Activated naive CD4-positive, alpha-beta T cell treated with anti-CD3 and anti-CD28 coated beads for 36 hours (primary cell): Measurements from ENCODE around the gene MYLIP. TPM values are rescaled to one million over a fixed set of nuclear protein-coding genes. Genes with fewer than 3 reads are reported as not detected.

Experiments used
- CTCF ChIA-PET: fragments of 350-600 bp; sonication (Branson Sonifier 250); formaldehyde crosslinking; loops from one replicate; lab custom pipeline; 2021; ENCODE audit warnings: antibody characterized with exemption; lab: Charles Lee
- DNase-seq: peaks from one replicate; pipeline ENCODE4 v3.0.0-alpha.2; 2020
- H3K27ac Mint-ChIP-seq: one replicate; pipeline ENCODE4 v1.8.0; 2021; ENCODE audit warnings: mild to moderate bottlenecking, mixed read lengths
- H3K27me3 Mint-ChIP-seq: one replicate; pipeline ENCODE4 v1.8.0; 2021; ENCODE audit warnings: low read depth, mixed read lengths
- H3K36me3 Mint-ChIP-seq: one replicate; pipeline ENCODE4 v1.8.0; 2021; ENCODE audit warnings: low read depth, mixed read lengths
- H3K4me1 Mint-ChIP-seq: one replicate; pipeline ENCODE4 v1.8.0; 2021; ENCODE audit warnings: low read depth, mixed read lengths
- H3K4me3 Mint-ChIP-seq: one replicate; pipeline ENCODE4 v1.8.0; 2021; ENCODE audit warnings: mild to moderate bottlenecking, moderate library complexity, mixed read lengths
- H3K9me3 Mint-ChIP-seq: one replicate; pipeline ENCODE4 v1.8.0; 2021; ENCODE audit warnings: mixed read lengths
- intact Hi-C: fragments of 100-400 bp; cut with micrococcal nuclease; formaldehyde crosslinking; loops from one replicate; pipeline ENCODE4 v1.15.1; 2023
- total RNA-seq, 2 experiments: library from RNA; stranded (reverse); gene quantifications; one replicate each; pipeline ENCODE4 v1.2.3, GENCODE V29; 2021

MYLIP gene
- total RNA-seq, 2 experiments from 2014 or later: 7.3 to 8.1 TPM

DNA sequence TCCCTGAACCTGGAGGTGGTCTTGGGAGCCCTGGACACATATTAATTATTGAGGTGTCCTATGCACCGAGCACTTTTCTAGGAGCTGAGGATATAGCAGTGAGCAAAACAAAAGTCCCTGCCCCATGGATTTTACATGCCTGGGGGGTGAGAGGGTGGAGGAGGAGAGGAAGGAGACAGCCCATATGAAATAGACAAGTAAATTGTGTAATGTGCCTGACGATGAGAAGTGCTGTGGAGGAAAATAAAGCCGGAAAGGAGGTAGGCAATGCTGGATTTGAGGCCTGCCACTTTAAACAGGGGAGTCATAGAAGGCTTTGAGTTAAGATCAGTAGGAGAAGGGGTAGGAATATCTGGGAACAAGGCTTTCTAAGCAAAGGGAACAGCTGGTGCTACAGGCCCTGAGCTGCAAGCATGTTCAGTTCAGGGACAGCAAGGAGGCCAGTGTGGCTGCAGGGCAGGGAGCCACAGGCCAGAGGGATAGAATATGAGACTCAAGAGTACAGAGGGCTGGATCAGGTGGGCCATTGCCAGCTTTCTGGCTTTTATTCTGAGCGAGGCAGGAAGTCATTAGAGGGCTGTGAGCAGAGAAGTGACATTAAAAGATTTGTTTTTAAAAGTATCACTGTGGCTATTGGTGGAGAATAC is 19.1 kb upstream of the MYLIP start:
- no peak overlapping the region for H3K27ac Mint-ChIP-seq
- no peaks in the 10 kb centered on the region for H3K36me3 Mint-ChIP-seq
- intact Hi-C loops: no loop called here

DNA sequence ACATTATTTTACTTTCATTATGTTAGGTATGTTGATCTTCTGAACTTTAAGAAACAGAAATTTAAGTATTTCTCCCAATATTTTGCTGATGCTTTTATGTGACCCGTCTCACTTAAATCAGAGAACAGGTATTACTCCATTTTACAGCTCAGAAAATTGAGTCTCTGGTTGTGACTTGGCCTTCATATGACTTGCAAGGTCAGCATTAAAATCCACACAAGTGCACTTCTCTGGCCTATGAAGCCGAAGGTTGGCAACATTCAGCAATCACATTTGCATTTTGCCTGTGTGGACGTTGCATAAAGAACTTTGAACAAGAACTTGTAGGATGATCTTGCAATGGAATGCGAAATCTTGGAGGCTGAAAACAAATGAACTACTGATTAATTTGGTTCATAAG is 10.1 kb upstream of the MYLIP start:
- Mint-ChIP-seq H3K36me3 (no peaks in the 10 kb centered on the region), H3K9me3 (no peaks in the 10 kb centered on the region), H3K4me3 (no peak overlapping the region), H3K27ac (no peak overlapping the region), H3K27me3 (peaks cover 4% of the 10 kb centered on the region), H3K4me1 (no peaks in the 10 kb centered on the region)
- intact Hi-C loops: no loop called here
- no peak for DNase-seq
- CTCF ChIA-PET: no interaction called here

More for the DNA sequence above, 19.1 kb upstream of the MYLIP start:
- no peaks in the 10 kb centered on the region for H3K9me3 Mint-ChIP-seq
- H3K27me3 Mint-ChIP-seq: peaks cover 2% of the 10 kb centered on the region
- DNase-seq: no peak
- CTCF ChIA-PET: no interaction called here
- no peaks in the 10 kb centered on the region for H3K4me1 Mint-ChIP-seq
- no peak overlapping the region for H3K4me3 Mint-ChIP-seq

DNA sequence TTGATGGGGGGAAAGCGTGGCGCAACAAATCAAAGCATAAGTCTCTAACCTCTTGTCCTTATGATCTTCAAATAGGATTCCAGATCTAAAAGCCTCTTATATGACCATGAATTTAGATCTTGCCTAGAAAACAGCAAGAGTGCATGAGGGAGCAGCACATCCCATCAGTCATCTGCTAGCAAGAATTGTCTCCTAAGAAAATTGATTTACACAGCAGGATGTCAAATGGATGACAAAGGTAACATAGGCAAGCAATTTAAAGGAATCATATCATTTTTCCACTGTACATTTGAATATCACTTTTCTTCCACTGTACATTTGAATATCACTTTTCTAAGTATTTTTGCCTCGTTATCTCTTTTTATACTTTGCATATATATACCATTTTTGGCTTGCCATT is 7.5 kb upstream of the MYLIP start:
- Mint-ChIP-seq H3K4me1 (no peaks in the 10 kb centered on the region), H3K9me3 (no peaks in the 10 kb centered on the region), H3K36me3 (no peaks in the 10 kb centered on the region), H3K4me3 (no peak overlapping the region), H3K27ac (no peak overlapping the region), H3K27me3 (peaks cover 2% of the 10 kb centered on the region)
- CTCF ChIA-PET: interaction anchor here (1.0 to 1.4 kb wide), 2 partner anchors 31 to 430 kb away, joined by 3 read pairs; no protein-coding TSS in a partner anchor
- intact Hi-C loops: no loop called here
- DNase-seq: no peak

DNA sequence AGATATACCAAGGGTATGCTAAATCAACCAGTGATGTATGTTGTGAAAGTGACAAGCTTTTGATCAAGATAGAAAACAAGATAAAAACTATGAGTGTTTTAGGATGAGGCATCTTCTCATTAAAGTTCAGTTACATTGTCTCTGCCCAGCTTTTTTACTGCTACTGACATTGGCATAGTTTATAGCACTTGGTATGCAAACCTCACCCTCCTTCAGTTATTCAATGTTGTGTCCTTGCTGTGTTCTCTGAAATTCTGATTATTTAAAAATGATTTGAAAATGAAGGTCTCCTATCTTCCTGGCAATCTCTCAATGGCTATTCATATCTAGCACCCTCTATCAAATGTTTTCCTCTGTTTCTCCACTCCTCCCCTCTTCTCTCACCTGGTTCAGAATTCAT is 6.7 kb upstream of the MYLIP start:
- CTCF ChIA-PET: interaction anchor here (1.4 kb wide), 1 partner anchor 431 kb away, joined by 3 read pairs; no protein-coding TSS in a partner anchor
- H3K9me3 Mint-ChIP-seq: no peaks in the 10 kb centered on the region
- intact Hi-C loops: no loop called here
- H3K36me3 Mint-ChIP-seq: no peaks in the 10 kb centered on the region
- no peak overlapping the region for H3K27ac Mint-ChIP-seq
- H3K27me3 Mint-ChIP-seq: peaks cover 6% of the 10 kb centered on the region
- DNase-seq: no peak
- H3K4me3 Mint-ChIP-seq: no peak overlapping the region
- no peaks in the 10 kb centered on the region for H3K4me1 Mint-ChIP-seq

DNA sequence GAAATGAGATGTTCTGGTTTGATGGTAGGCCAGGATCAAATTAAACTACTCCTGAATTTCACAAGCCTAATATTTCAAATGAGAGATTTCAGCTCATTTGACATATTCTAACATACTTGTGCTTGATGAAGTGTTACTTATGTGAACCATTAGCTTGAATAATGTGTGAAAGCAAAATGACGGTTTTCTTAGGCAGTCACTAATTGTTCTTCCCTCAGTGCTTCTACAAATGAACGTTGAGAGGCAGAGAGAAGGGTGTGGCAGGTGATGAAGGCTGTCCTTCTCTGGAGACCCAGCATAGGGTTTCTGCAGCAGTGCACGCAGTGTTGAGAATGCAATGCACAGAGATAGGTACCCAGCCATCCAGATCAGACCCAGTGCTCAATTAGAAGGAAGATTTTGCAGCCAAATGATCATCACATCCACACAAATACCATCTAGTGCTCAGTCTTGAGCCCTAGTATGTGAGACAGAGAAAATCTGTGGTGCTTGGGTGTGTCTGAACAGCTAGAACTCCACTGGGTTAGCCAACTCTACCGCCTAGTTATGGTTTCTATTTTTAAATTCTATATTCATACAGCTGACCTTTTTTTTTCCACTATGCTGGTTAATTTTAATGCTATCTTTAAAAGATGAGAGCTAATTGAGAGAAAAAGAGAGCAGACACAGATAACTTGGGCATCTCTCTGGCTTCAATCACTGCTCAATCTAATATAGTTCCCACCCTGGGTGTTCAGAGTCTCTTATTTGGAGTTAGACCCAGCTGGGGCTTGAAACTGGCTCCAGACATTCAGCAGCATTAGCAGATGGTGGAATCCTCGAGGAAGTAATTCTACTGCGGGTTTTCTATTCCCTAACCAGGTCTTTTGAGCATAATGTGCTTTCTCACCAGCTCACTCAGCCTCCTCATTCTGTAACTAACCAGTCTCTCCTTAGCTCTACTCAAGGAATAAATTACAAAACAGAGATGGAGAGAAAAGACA is 4.4 kb upstream of the MYLIP start:
- CTCF ChIA-PET: interaction anchor here (0.9 to 1.8 kb wide), 2 partner anchors 13 to 59 kb away, joined by 3 to 6 read pairs; no protein-coding TSS in a partner anchor
- DNase-seq: no peak
- intact Hi-C loops: no loop called here
- Mint-ChIP-seq H3K4me3 (no peak overlapping the region), H3K27me3 (peaks cover 10% of the 10 kb centered on the region), H3K36me3 (no peaks in the 10 kb centered on the region), H3K9me3 (no peaks in the 10 kb centered on the region), H3K27ac (no peak overlapping the region), H3K4me1 (peaks cover 3% of the 10 kb centered on the region)

DNA sequence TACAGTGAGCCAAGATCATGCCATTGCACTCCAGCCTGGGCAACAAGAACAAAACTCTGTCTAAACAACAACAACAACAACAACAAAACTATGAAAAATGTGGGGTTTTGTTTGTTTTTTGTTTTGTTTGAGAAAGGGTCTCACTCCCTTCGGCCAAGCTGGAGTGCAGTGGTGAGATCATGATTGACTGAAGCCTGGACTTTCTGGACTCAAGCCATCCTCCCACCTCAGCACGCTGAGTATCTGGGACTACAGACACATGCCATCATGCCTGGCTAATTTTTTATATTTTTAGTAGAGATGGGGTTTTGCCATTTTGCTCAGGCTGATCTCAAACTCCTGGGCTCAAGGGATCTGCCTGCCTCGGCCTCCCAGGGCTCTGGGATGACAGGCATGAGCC is 2.8 kb upstream of the MYLIP start:
- Mint-ChIP-seq H3K27me3 (peaks cover 7% of the 10 kb centered on the region), H3K4me3 (no peak overlapping the region), H3K36me3 (peaks cover 2% of the 10 kb centered on the region), H3K9me3 (no peaks in the 10 kb centered on the region), H3K27ac (no peak overlapping the region), H3K4me1 (peaks cover 3% of the 10 kb centered on the region)
- intact Hi-C loops: no loop called here
- DNase-seq: no peak
- CTCF ChIA-PET: interaction anchor here (5.2 kb wide), 1 partner anchor 57 kb away, joined by 39 read pairs; no protein-coding TSS in a partner anchor

DNA sequence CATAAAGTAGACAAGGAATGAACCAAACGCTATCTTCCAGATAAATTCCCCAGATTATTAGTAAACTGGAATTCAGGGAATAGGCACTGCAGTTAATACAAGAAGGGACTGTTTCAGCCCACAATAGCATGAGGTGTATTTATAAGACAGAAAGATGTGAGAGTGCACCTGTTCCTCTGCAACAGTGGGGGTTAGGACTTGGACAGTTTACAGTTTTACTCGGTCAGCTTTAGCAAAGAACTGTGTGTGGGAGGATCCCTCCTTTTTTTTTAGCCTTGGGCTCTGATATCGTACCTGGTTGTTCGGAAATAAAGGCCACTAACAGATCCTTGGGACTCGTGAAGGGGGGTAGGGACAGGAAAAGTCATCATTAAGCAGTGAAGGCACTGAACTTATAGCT is 2.0 kb upstream of the MYLIP start:
- Mint-ChIP-seq H3K27ac (no peak overlapping the region), H3K27me3 (peaks cover 7% of the 10 kb centered on the region), H3K9me3 (no peaks in the 10 kb centered on the region), H3K4me1 (peaks cover 10% of the 10 kb centered on the region), H3K36me3 (peaks cover 5% of the 10 kb centered on the region), H3K4me3 (no peak overlapping the region)
- intact Hi-C loops: no loop called here
- no peak for DNase-seq
- CTCF ChIA-PET: interaction anchor here (0.6 to 5.2 kb wide), 4 partner anchors 36 to 229 kb away, joined by 3 to 39 read pairs (median 5); no protein-coding TSS in a partner anchor

DNA sequence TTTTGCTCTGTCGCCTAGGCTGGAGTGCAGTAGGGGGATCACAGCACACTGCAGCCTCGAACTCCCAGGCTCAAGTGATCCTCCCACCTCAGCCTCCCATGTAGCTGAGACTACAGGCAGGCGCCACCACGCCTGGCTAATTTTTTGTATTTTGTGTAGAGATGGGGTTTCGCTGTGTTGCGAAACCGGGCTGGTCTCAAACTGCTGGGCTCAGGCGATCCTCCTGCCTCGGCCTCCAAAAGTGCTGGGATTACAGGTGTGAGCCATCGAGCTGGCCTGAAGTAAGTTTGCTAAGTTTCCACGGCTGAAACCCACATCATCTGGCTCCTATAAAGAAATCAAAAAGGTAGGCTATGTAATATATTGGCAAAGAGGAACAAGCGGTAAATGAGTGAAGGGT is 1.4 kb upstream of the MYLIP start:
- Mint-ChIP-seq H3K27ac (no peak overlapping the region), H3K4me1 (peaks cover 16% of the 10 kb centered on the region), H3K36me3 (peaks cover 5% of the 10 kb centered on the region), H3K4me3 (peak overlapping the region; percentile 44), H3K27me3 (peaks cover 7% of the 10 kb centered on the region), H3K9me3 (no peaks in the 10 kb centered on the region)
- intact Hi-C loops: no loop called here
- no peak for DNase-seq
- CTCF ChIA-PET: interaction anchor here (0.6 to 5.2 kb wide), 5 partner anchors 36 to 229 kb away, joined by 3 to 39 read pairs (median 7); no protein-coding TSS in a partner anchor

DNA sequence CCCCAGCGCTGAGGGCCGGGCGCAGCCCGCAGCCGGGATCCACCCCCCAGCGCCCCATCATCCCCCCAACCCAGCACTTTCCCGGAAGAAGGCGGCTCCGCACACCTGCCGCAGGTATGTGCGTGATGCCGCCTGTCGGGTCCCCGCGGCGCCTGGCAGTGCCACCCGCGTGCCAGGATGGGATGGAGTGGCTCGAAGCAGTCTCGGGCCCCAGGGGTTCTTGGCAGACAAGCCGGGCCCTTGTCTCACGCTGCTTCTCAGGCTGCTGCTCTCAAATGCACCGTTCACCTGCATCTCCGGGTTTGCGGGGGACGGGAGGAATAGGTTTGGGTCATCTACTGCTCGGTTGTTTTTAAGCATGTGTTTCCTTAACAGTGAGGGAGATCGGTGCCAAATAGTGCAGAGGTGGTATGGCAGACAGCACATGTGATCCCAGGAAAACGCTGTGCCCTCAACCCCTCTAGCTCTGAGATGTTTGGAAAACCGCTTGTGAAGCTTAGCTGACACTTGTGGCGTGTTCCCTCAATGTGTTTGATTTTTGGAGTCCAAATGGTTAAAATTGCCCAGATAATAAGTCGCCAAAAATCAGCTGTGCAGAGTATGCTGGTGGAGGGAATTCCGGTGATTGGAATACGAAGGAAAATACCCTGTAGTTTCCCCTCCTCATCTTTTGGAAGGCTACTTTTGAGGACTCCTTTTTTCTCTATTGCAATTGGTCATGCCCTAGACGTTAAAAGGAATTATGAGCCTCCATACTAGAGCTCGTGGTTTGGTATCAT is 926 bp downstream of the MYLIP start:
- Mint-ChIP-seq H3K27me3 (peaks cover 7% of the 10 kb centered on the region), H3K9me3 (no peaks in the 10 kb centered on the region), H3K36me3 (peaks cover 10% of the 10 kb centered on the region), H3K27ac (peak overlapping the region; percentile 92), H3K4me3 (peak overlapping the region; percentile 86), H3K4me1 (peaks cover 36% of the 10 kb centered on the region)
- CTCF ChIA-PET: interaction anchor here (0.7 to 5.2 kb wide), 7 partner anchors 14 to 458 kb away, joined by 3 to 39 read pairs (median 4); no protein-coding TSS in a partner anchor
- peak; percentile 54 for DNase-seq
- intact Hi-C loops: loop anchor here (1.0 to 10.0 kb wide), 12 partner anchors 7 to 1572 kb away; partner anchors contain the start of gene JARID2

DNA sequence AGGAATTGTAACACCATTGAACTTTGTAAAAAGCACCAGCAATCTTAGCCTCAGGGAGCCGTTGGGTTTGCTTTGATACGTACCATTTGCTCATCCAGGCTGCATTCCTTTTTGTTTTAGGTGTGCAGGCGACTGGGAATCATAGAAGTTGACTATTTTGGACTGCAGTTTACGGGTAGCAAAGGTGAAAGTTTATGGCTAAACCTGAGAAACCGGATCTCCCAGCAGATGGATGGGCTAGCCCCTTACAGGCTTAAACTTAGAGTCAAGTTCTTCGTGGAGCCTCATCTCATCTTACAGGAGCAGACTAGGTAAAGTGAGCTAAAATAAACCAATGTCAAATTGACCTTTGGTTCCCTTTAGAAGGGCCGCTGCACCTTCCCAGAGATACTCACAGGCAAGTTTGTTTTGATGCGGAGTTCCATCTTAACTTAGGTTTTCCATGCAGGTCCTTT is 1.6 kb downstream of the MYLIP start:
- intact Hi-C loops: loop anchor here (1.0 to 10.0 kb wide), 8 partner anchors 294 to 1572 kb away; partner anchors contain the start of gene JARID2
- Mint-ChIP-seq H3K4me1 (peaks cover 43% of the 10 kb centered on the region), H3K27me3 (peaks cover 7% of the 10 kb centered on the region), H3K27ac (peak overlapping the region; percentile 92), H3K36me3 (peaks cover 10% of the 10 kb centered on the region), H3K4me3 (peak overlapping the region; percentile 86), H3K9me3 (no peaks in the 10 kb centered on the region)
- DNase-seq: peak; percentile 17
- CTCF ChIA-PET: interaction anchor here (0.7 to 5.2 kb wide), 9 partner anchors 14 to 459 kb away, joined by 3 to 39 read pairs (median 4); no protein-coding TSS in a partner anchor

DNA sequence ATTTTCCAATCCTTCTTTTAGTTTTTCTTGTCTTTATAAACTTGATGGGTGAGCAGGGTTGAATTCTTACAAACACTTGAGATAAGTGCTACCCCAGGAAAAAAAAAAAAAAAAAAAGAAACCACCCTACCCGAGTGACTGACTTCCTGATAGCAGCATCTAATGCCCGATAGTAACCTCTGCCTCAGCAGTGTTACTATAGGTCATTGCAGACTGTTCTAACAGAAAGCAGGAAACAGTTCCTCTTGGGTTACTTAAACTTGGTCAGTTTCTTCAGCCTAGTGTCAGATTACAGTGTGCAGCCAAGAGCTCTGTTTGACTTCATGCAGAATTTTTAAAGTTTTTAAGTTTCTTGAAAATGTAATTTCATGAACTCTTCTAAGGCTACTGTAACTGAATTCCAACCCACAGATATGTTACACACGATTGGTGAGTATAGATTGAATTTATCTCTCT is 2.1 kb downstream of the MYLIP start:
- peak overlapping the region; percentile 92 for H3K27ac Mint-ChIP-seq
- peak overlapping the region; percentile 86 for H3K4me3 Mint-ChIP-seq
- no peaks in the 10 kb centered on the region for H3K9me3 Mint-ChIP-seq
- H3K36me3 Mint-ChIP-seq: peaks cover 10% of the 10 kb centered on the region
- intact Hi-C loops: loop anchor here (1.0 to 10.0 kb wide), 9 partner anchors 217 to 1571 kb away; partner anchors contain the start of gene JARID2
- peaks cover 7% of the 10 kb centered on the region for H3K27me3 Mint-ChIP-seq
- CTCF ChIA-PET: interaction anchor here (0.6 to 5.2 kb wide), 7 partner anchors 13 to 440 kb away, joined by 3 to 39 read pairs (median 4); no protein-coding TSS in a partner anchor
- peaks cover 46% of the 10 kb centered on the region for H3K4me1 Mint-ChIP-seq
- DNase-seq: peak; percentile 80
